C4-2B (cell line): ENCODE results near the gene DEFB124.

Experiments
- ZFX ChIP-seq: fragments of 450-650 bp; IDR thresholded peaks from 2 replicates; pipeline ENCODE4 v1.6.1; 2017
- TF ChIP-seq, protein P1 (sequence below): fragments of 450-650 bp; conservative IDR thresholded peaks from 2 replicates; pipeline ENCODE4 v1.5.1; 2017; ENCODE audit warnings: mild to moderate bottlenecking

DNA sequence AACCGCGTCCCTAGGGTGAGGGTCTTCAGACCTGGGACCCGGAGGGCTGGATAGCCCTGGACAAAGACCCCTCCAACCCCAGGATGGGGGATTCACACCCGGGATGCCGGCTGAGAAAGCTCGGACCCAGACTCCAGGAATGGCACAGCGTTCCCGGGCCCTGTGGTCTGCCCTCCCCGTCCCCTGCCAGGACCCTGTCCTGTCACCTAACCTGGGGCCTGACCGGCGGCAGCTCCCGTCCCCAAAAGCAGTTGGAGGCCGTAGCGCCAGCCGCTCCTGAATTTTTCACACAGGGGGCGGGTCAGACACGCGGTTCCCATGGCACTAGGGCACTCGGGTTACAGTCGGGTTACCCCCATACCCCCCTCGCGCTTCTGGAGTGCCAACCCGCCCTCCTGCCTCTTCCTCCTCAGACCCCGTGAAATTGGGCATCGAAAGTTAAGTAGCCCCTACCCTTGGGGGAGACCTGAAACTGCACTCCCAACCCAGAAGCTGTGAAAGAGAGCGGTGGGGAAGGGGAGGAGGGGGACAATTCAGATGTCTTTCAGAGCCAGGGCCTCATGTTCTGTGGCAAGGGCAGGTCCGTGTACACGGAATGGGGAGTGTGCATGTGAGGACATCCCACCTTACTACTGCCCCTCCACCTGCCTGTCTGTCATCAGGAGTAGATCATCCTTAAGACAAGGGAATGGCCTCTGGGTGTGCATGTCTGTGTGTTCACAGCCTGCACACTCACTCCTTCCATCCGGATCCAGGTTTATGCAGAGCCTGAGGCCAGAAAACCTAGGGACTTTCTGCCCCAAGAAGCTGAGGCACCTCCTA is 756 bp upstream of the DEFB124 start:
- TF ChIP-seq, protein P1, sequence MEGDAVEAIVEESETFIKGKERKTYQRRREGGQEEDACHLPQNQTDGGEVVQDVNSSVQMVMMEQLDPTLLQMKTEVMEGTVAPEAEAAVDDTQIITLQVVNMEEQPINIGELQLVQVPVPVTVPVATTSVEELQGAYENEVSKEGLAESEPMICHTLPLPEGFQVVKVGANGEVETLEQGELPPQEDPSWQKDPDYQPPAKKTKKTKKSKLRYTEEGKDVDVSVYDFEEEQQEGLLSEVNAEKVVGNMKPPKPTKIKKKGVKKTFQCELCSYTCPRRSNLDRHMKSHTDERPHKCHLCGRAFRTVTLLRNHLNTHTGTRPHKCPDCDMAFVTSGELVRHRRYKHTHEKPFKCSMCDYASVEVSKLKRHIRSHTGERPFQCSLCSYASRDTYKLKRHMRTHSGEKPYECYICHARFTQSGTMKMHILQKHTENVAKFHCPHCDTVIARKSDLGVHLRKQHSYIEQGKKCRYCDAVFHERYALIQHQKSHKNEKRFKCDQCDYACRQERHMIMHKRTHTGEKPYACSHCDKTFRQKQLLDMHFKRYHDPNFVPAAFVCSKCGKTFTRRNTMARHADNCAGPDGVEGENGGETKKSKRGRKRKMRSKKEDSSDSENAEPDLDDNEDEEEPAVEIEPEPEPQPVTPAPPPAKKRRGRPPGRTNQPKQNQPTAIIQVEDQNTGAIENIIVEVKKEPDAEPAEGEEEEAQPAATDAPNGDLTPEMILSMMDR, result no peak
- TF ChIP-seq ZFX, result no peak
